HCT116 (cell line): Measurements from ENCODE around the gene GPR108. TPM values are rescaled to one million over a fixed set of nuclear protein-coding genes. Genes with fewer than 3 reads are reported as not detected.

Experiments used
- ATAC-seq: fragments of 200-7000 bp; cut with Tn5 transposase; 2 replicates; pipeline ENCODE4 v1.9.1; 2020; ENCODE audit warnings: mild to moderate bottlenecking, moderate library complexity
- BruUV-seq: library from RNA; stranded (reverse); fragments of 400-500 nt; replicated peaks from 2 replicates; lab custom pipeline; 2021; lab: Mats Ljungman, UMichigan
- CTCF ChIA-PET: fragments of 300-600 bp; sonication (Branson Sonifier 250); formaldehyde crosslinking; loops from one replicate; lab custom pipeline; 2021; ENCODE audit warnings: antibody characterized with exemption; lab: Charles Lee
- POLR2A ChIA-PET: fragments of 300-600, 350-600 bp; sonication (Branson Sonifier 250); formaldehyde crosslinking; loops from one replicate; lab custom pipeline; 2021; ENCODE audit warnings: antibody characterized with exemption; lab: Charles Lee
- RAD21 ChIA-PET, 2 experiments: fragments of 300-600 bp; sonication (Branson Sonifier 250); formaldehyde crosslinking; loops; one replicate each; lab custom pipeline; 2023; ENCODE audit warnings: low total read pairs in 2 of 2; ENCODE audit not compliant: uncharacterized antibody in 2 of 2, unreplicated experiment in 2 of 2, low non-redundant PET in 1 of 2; lab: Charles Lee
- DNase-seq: peaks from one replicate; pipeline ENCODE4 v3.0.0-alpha.2; 2010; ENCODE audit warnings: low read depth, low spot score
- H2AFZ ChIP-seq: fragments of 200-600 bp; shearing (Covaris generic), sonication (generic); 2 replicates; pipeline ENCODE4 v1.6.1; 2017; ENCODE audit warnings: low read depth, mixed run types, mixed read lengths, antibody characterized with exemption, low read length; ENCODE audit not compliant: poor library complexity, severe bottlenecking
- H3K27ac ChIP-seq: 2 replicates; pipeline ENCODE4 v1.5.1; 2012; ENCODE audit warnings: low read depth, low read length
- H3K27me3 ChIP-seq: fragments of 200-600 bp; sonication (generic); 2 replicates; pipeline ENCODE4 v1.6.1; 2016; ENCODE audit warnings: mixed run types, low read length, mixed read lengths; ENCODE audit not compliant: insufficient read depth
- H3K36me3 ChIP-seq, 2 experiments: fragments of 200-500 bp in 1 of 2; fragments of 200-600 bp in 1 of 2; sonication (Bioruptor generic) in 1 of 2; sonication (generic) in 1 of 2; 2 replicates each; pipeline versions ENCODE4 v1.5.1 to v1.6.1; 2014 to 2016; ENCODE audit warnings: low read length in 2 of 2, inconsistent platforms in 1 of 2, mixed read lengths in 1 of 2, mixed run types in 1 of 2; ENCODE audit not compliant: insufficient read depth in 2 of 2, control insufficient read depth in 1 of 2
- H3K4me1 ChIP-seq, 2 experiments: fragments of 200-600 bp in 1 of 2; sonication (generic) in 1 of 2; 2 replicates each; pipeline versions ENCODE4 v1.5.1 to v1.6.1; 2012 to 2017; ENCODE audit warnings: low read length in 2 of 2, inconsistent platforms in 1 of 2, mild to moderate bottlenecking in 1 of 2, mixed read lengths in 1 of 2, mixed run types in 1 of 2, moderate library complexity in 1 of 2; ENCODE audit not compliant: insufficient read depth in 2 of 2, control insufficient read depth in 1 of 2
- H3K4me2 ChIP-seq: fragments of 200-600 bp; sonication (generic); 2 replicates; pipeline ENCODE4 v1.6.1; 2017; ENCODE audit warnings: mixed run types, low read length, mixed read lengths
- H3K4me3 ChIP-seq, 2 experiments: fragments of 200-600 bp in 1 of 2; sonication (generic) in 1 of 2; replicated peaks in 1 of 2; 2 replicates each; pipeline ENCODE4 v1.5.1; 2011 to 2016; ENCODE audit warnings: low read length in 2 of 2, control low read depth in 1 of 2, low read depth in 1 of 2, mild to moderate bottlenecking in 1 of 2, mixed read lengths in 1 of 2, mixed run types in 1 of 2
- H3K79me2 ChIP-seq: fragments of 200-600 bp; sonication (generic); 2 replicates; pipeline ENCODE4 v1.6.1; 2017; ENCODE audit warnings: mild to moderate bottlenecking, mixed run types, low read length, moderate library complexity, mixed read lengths; ENCODE audit not compliant: insufficient read depth
- H3K9ac ChIP-seq: fragments of 200-600 bp; sonication (generic); 2 replicates; pipeline ENCODE4 v1.6.1; 2016; ENCODE audit warnings: low read length, mixed read lengths
- H3K9me2 ChIP-seq: fragments of 200-600 bp; sonication (generic), shearing (Covaris generic); 2 replicates; pipeline ENCODE4 v1.6.1; 2017; ENCODE audit warnings: mixed run types, mild to moderate bottlenecking, moderate library complexity; ENCODE audit not compliant: insufficient read depth
- H3K9me3 ChIP-seq, 2 experiments: fragments of 200-500 bp in 1 of 2; fragments of 200-600 bp in 1 of 2; sonication (Bioruptor generic) in 1 of 2; sonication (generic) in 1 of 2; 2 replicates each; pipeline ENCODE4 v1.6.1; 2014 to 2017; ENCODE audit warnings: low read length in 2 of 2, mixed read lengths in 2 of 2, inconsistent platforms in 1 of 2, low read depth in 1 of 2, mild to moderate bottlenecking in 1 of 2, mixed run types in 1 of 2, moderate library complexity in 1 of 2; ENCODE audit not compliant: control insufficient read depth in 1 of 2, insufficient read depth in 1 of 2
- H4K20me1 ChIP-seq: fragments of 200-600 bp; sonication (generic), shearing (Covaris generic); 2 replicates; pipeline ENCODE4 v1.6.1; 2017; ENCODE audit warnings: mixed run types, mild to moderate bottlenecking, moderate library complexity; ENCODE audit not compliant: insufficient read depth
- CBX3 ChIP-seq: IDR thresholded peaks from 2 replicates; pipeline ENCODE4 v1.6.1; 2012; ENCODE audit warnings: low read depth
- CEBPB ChIP-seq: IDR thresholded peaks from 2 replicates; pipeline ENCODE4 v1.6.1; 2012; ENCODE audit warnings: low read depth
- EGR1 ChIP-seq: IDR thresholded peaks from 2 replicates; pipeline ENCODE4 v1.6.1; 2012; ENCODE audit warnings: low read depth
- ELF1 ChIP-seq: IDR thresholded peaks from 2 replicates; pipeline ENCODE4 v1.6.1; 2012; ENCODE audit warnings: low read depth, borderline replicate concordance
- POLR2A ChIP-seq: IDR thresholded peaks from 2 replicates; pipeline ENCODE4 v1.7.0; 2011; ENCODE audit warnings: borderline replicate concordance; ENCODE audit not compliant: insufficient read depth, insufficient read length; ENCODE audit errors: extremely low read depth
- RAD21 ChIP-seq: IDR thresholded peaks from 2 replicates; pipeline ENCODE4 v1.6.1; 2012; ENCODE audit warnings: low read depth, mild to moderate bottlenecking
- SP1 ChIP-seq: IDR thresholded peaks from 2 replicates; pipeline ENCODE4 v1.6.1; 2012; ENCODE audit warnings: low read depth
- SRF ChIP-seq: IDR thresholded peaks from 2 replicates; pipeline ENCODE4 v1.6.1; 2012; ENCODE audit warnings: low read depth
- YY1 ChIP-seq: IDR thresholded peaks from 2 replicates; pipeline ENCODE4 v1.6.1; 2011; ENCODE audit warnings: low read length, low read depth, moderate library complexity, mild to moderate bottlenecking; ENCODE audit not compliant: insufficient replicate concordance; ENCODE audit errors: extremely low read depth
- ZFX ChIP-seq: fragments of 450-650 bp; IDR thresholded peaks from 2 replicates; pipeline ENCODE4 v1.6.1; 2017
- ZNF274 ChIP-seq: fragments of 200-500 bp; sonication (Bioruptor generic); IDR thresholded peaks from 2 replicates; pipeline ENCODE4 v1.6.1; 2014; ENCODE audit warnings: mild to moderate bottlenecking, low read depth, low read length, inconsistent platforms
- intact Hi-C: fragments of 100-400 bp; cut with micrococcal nuclease; formaldehyde crosslinking; loops from 2 replicates; pipeline ENCODE4 v1.10.0; 2022
- total RNA-seq: library from RNA; stranded (reverse); gene quantifications from one replicate; pipeline ENCODE4 v1.2.1, GENCODE V29; 2021; ENCODE audit not compliant: unreplicated experiment
- TF ChIP-seq, protein P1 (sequence below): IDR thresholded peaks from 2 replicates; pipeline ENCODE4 v1.6.1; 2011; ENCODE audit warnings: mild to moderate bottlenecking, low read length, moderate library complexity; ENCODE audit not compliant: insufficient replicate concordance; ENCODE audit errors: extremely low read depth
- TF ChIP-seq, protein P2 (sequence below): IDR thresholded peaks from 2 replicates; pipeline ENCODE4 v1.6.1; 2012
- TF ChIP-seq, protein P3 (sequence below), 3 experiments: fragments of 200-600 bp in 1 of 3; sonication (generic) in 1 of 3; IDR thresholded peaks in 2 of 3; conservative IDR thresholded peaks in 1 of 3; 2 replicates each; pipeline ENCODE4 v1.5.1; 2012 to 2017; ENCODE audit warnings: low read depth in 2 of 3, low read length in 2 of 3, antibody characterized with exemption in 1 of 3, borderline replicate concordance in 1 of 3, control low read depth in 1 of 3, mild to moderate bottlenecking in 1 of 3, mixed read lengths in 1 of 3, mixed run types in 1 of 3, moderate library complexity in 1 of 3; ENCODE audit not compliant: insufficient read depth in 1 of 3

The GPR108 gene
- total RNA-seq, 1 experiment from 2014 or later: 75.0 TPM

DNA sequence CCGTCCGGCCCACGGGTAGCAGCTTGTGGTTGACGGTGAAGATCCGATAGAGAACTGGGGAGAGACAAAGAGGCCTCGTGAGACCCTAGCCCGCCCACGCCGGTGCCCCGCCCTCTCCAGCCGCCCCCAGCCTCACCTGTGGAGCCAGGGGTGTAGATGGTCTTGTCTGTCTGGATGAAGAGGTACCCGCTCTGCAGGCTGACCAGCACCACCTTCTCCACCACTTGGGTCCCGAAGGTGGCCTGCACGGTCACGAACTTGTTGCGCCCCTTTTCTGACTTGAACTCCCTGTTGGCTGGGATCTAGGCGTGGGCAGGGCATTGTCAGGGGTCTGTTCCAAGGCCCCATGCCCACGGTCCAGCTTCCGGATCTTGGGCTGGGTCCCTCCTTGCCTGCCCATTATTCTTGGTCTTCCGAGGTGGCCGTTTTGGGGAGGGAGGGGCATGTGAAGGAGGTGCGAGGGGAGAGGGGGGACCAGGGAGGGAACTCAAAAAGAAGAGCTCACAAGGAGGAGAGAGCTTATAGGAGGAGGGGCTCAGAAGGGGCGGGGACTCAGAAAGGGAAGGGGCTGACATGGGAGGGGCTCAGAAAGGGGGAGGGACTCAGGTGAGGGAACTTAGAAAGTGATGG is 19.2 kb downstream of the GPR108 start (continued):
- TF ChIP-seq ZNF274 (no peak), POLR2A (no peak), YY1 (no peak), ZFX (no peak), ELF1 (no peak), RAD21 (no peak)
- TF ChIP-seq, protein P1, sequence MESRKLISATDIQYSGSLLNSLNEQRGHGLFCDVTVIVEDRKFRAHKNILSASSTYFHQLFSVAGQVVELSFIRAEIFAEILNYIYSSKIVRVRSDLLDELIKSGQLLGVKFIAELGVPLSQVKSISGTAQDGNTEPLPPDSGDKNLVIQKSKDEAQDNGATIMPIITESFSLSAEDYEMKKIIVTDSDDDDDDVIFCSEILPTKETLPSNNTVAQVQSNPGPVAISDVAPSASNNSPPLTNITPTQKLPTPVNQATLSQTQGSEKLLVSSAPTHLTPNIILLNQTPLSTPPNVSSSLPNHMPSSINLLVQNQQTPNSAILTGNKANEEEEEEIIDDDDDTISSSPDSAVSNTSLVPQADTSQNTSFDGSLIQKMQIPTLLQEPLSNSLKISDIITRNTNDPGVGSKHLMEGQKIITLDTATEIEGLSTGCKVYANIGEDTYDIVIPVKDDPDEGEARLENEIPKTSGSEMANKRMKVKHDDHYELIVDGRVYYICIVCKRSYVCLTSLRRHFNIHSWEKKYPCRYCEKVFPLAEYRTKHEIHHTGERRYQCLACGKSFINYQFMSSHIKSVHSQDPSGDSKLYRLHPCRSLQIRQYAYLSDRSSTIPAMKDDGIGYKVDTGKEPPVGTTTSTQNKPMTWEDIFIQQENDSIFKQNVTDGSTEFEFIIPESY: no peak
- TF ChIP-seq, protein P2, sequence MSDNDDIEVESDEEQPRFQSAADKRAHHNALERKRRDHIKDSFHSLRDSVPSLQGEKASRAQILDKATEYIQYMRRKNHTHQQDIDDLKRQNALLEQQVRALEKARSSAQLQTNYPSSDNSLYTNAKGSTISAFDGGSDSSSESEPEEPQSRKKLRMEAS: no peak

DNA sequence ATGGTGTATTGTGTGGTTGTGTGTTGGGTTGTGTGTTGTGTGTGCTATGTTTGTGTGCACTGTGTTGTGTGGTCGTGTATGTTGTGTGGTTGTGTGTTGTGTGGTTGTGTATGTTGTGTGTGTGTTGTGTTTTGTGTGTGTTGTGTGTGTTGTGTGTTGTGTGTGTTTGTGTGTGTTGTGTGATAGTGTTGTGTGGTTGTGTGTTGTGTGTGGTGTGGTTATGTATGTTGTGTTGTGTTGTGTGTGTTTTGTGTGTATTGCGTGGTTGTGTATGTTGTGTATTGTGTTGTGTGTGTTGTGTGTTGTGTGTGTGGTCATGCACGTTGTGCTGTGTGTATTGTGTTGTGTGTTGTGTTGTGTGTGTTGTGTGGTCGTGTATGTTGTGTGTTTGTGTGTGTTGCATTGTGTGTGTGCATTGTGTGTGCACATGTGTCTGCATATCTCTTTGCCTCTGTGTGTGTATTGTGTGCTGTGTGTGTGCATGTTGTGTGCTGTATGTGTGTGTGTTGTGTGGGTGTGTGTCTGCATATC is 19.9 kb downstream of the GPR108 start:
- no TSS peak for BruUV-seq
- Histone ChIP-seq H3K36me3 (no peaks in the 10 kb centered on the region), H3K4me2 (no peak overlapping the region), H3K27ac (no peak overlapping the region), H2AFZ (no peak overlapping the region), H3K4me1 (peaks cover 5 to 20% of the 10 kb centered on the region in 2 experiments; a peak in 3 of 4 replicates), H3K9me2 (no peaks in the 10 kb centered on the region), H3K9me3 (no peaks in the 10 kb centered on the region), H3K4me3 (no peak overlapping the region), H3K27me3 (no peaks in the 10 kb centered on the region), H3K79me2 (no peaks in the 10 kb centered on the region), H3K9ac (no peak overlapping the region), H4K20me1 (no peaks in the 10 kb centered on the region)
- peak; percentile 43 for DNase-seq
- POLR2A ChIA-PET: no interaction called here
- CTCF ChIA-PET: no interaction called here
- no peak for ATAC-seq
- RAD21 ChIA-PET: no interaction called here
- intact Hi-C loops: no loop called here
- no peak for TF ChIP-seq CEBPB
- TF ChIP-seq SRF: no peak
- TF ChIP-seq CBX3: no peak
- no peak for TF ChIP-seq EGR1
- TF ChIP-seq SP1: no peak
- TF ChIP-seq, protein P3, sequence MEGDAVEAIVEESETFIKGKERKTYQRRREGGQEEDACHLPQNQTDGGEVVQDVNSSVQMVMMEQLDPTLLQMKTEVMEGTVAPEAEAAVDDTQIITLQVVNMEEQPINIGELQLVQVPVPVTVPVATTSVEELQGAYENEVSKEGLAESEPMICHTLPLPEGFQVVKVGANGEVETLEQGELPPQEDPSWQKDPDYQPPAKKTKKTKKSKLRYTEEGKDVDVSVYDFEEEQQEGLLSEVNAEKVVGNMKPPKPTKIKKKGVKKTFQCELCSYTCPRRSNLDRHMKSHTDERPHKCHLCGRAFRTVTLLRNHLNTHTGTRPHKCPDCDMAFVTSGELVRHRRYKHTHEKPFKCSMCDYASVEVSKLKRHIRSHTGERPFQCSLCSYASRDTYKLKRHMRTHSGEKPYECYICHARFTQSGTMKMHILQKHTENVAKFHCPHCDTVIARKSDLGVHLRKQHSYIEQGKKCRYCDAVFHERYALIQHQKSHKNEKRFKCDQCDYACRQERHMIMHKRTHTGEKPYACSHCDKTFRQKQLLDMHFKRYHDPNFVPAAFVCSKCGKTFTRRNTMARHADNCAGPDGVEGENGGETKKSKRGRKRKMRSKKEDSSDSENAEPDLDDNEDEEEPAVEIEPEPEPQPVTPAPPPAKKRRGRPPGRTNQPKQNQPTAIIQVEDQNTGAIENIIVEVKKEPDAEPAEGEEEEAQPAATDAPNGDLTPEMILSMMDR (IDR thresholded peaks at IDR 0.05 in 2 of 3, conservative IDR thresholded peaks at IDR 0.05 in 1 of 3; ENCODE audit: borderline replicate concordance in 1 of 3, insufficient read depth in 1 of 3, low read depth in 2 of 3, low read length in 2 of 3): no peak
